ENCODE results near the gene SARDH.
A peak's percentile ranks its signal among the peaks of the same experiment; 100 is the strongest.

DNA sequence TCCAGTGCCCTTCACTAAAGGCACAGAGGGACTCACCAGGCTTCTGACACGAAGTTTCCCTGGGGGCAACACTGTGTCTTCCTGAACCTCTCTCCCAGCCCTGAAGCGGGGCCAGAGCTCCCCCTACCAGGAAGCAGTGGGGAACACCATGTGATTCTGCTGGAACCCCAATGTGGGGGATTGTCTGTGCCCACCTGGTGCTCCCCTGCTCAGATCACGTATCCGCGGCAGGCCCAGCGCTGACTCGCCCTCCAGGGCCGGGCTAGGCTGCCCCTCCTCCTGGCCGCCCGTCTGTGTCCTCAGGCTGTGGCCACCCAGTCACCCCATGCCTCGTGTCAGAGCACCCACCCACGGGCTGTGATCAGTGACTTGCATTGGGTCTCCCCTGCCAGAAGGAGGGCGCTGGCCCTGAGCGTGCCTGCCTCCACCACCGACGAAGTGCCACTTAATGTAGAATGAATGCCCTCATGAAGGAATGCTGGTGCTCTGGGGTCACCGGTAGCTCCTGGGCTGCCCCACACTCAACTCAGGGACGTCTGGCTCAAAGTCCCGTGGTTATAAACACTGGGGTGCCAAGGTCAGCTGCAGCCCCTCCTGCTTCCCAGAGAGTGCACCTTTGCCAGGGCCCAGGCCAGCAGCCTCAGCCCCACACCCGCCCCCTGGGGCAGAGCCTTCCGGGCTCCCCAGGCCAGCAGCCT is 22.1 kb downstream of the SARDH start:
- peak; percentile 32 to 52 for TF ChIP-seq CTCF (conservative IDR thresholded peaks at IDR 0.05 in 1 of 2, IDR thresholded peaks at IDR 0.05 in 1 of 2; ENCODE audit: low read depth in 1 of 2, low read length in 2 of 2)
- TF ChIP-seq EZH2 (IDR thresholded peaks at IDR 0.05; ENCODE audit: low read length, missing control alignments) = no peak

Measured in fibroblast of lung (primary cell).